DND-41 (cell line): ENCODE data around the gene PPP1R12A.

ENCODE experiments used
- ATAC-seq: fragments of 200-7000 bp; cut with Tn5 transposase; 3 replicates; pipeline ENCODE4 v1.9.1; 2021; ENCODE audit warnings: low read depth; ENCODE audit not compliant: insufficient read depth
- DNase-seq: peaks from one replicate; pipeline ENCODE4 v3.0.0-alpha.2; 2020
- H2AFZ ChIP-seq: 2 replicates; pipeline ENCODE4 v1.6.0; 2012; ENCODE audit warnings: low read depth, low read length
- H3K27ac ChIP-seq: 2 replicates; pipeline ENCODE4 v1.5.1; 2012; ENCODE audit warnings: low read length, inconsistent platforms
- H3K27me3 ChIP-seq: fragments of 200-600 bp; sonication (generic); 2 replicates; pipeline ENCODE4 v1.6.0; 2012; ENCODE audit warnings: low read length, mild to moderate bottlenecking, inconsistent platforms; ENCODE audit not compliant: insufficient read depth, poor library complexity
- H3K36me3 ChIP-seq: 2 replicates; pipeline ENCODE4 v1.5.1; 2012; ENCODE audit warnings: low read length, inconsistent platforms; ENCODE audit not compliant: insufficient read depth
- H3K4me1 ChIP-seq: 2 replicates; pipeline ENCODE4 v1.5.1; 2012; ENCODE audit warnings: mild to moderate bottlenecking, low read length; ENCODE audit not compliant: insufficient read depth
- H3K4me2 ChIP-seq: 2 replicates; pipeline ENCODE4 v1.6.0; 2012; ENCODE audit warnings: mild to moderate bottlenecking, moderate library complexity, low read length, inconsistent platforms; ENCODE audit not compliant: insufficient read depth
- H3K4me3 ChIP-seq, 2 experiments: fragments of 200-600 bp in 1 of 2; shearing (Covaris generic) in 1 of 2; 2 replicates each; pipeline ENCODE4 v1.5.1; 2012 to 2016; ENCODE audit warnings: inconsistent platforms in 2 of 2, low read length in 2 of 2, mild to moderate bottlenecking in 2 of 2, low read depth in 1 of 2, moderate library complexity in 1 of 2
- H3K79me2 ChIP-seq: 2 replicates; pipeline ENCODE4 v1.6.0; 2012; ENCODE audit warnings: low read length, inconsistent platforms; ENCODE audit not compliant: insufficient read depth
- H3K9ac ChIP-seq: 2 replicates; pipeline ENCODE4 v1.6.0; 2012; ENCODE audit warnings: low read depth, mild to moderate bottlenecking, inconsistent platforms, low read length, moderate library complexity
- H3K9me3 ChIP-seq: 2 replicates; pipeline ENCODE4 v1.5.1; 2012; ENCODE audit warnings: low read length, moderate library complexity, mild to moderate bottlenecking, inconsistent platforms; ENCODE audit not compliant: insufficient read depth, severe bottlenecking
- H4K20me1 ChIP-seq: 2 replicates; pipeline ENCODE4 v1.6.0; 2012; ENCODE audit warnings: low read length; ENCODE audit not compliant: insufficient read depth
- EZH2 ChIP-seq: IDR thresholded peaks from 3 replicates; pipeline ENCODE4 v1.6.1; 2012; ENCODE audit warnings: borderline replicate concordance, low read depth, mild to moderate bottlenecking, moderate library complexity, low read length, inconsistent platforms; ENCODE audit not compliant: severe bottlenecking
- TF ChIP-seq, protein P1 (sequence below): IDR thresholded peaks from 2 replicates; pipeline ENCODE4 v1.5.1; 2012; ENCODE audit warnings: borderline replicate concordance, low read length, moderate library complexity, mild to moderate bottlenecking; ENCODE audit not compliant: poor library complexity, severe bottlenecking; ENCODE audit errors: extremely low read depth

The PPP1R12A gene

DNA sequence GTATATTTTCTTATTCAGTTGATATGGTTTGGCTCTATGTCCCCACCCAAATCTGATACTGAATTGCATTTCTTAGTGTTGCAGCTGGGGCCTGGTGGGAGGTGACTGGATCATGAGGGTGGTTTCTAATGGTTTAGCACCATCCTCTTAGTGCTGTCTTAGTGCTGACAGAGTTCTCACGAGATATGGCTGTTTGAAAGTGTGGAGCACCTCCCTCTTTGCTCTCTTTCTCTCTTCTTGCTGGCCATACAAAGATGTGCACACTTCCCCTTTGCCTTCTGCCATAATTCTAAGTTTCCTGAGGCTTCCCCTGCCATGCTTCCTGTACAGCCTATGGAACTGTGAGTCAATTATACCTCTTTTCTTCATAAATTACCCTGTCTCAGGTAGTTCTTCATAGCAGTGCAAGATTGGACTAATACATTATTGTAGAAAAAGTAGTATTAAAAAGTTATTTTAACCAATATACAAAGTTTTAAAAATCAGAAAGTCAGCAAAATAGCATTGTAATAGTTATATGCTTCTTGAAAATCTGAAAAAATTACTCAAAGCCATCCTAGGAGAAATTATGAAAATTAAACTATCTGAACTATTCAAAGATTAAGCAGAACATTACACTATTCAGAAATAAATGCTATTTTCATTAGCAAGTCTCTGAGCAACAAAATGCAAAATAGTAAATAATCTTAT lies 84.1 kb downstream of the PPP1R12A start:
- H3K36me3 ChIP-seq = no peaks in the 10 kb centered on the region
- no peak overlapping the region for H3K9ac ChIP-seq
- no peaks in the 10 kb centered on the region for H3K27me3 ChIP-seq
- peaks cover 10% of the 10 kb centered on the region for H3K4me1 ChIP-seq
- no peak for DNase-seq
- no peaks in the 10 kb centered on the region for H3K9me3 ChIP-seq
- ATAC-seq = peak; percentile 76
- H3K27ac ChIP-seq = no peak overlapping the region
- no peak overlapping the region for H2AFZ ChIP-seq
- no peak overlapping the region for H3K4me3 ChIP-seq
- peaks cover 89% of the 10 kb centered on the region for H3K79me2 ChIP-seq
- TF ChIP-seq, protein P1, sequence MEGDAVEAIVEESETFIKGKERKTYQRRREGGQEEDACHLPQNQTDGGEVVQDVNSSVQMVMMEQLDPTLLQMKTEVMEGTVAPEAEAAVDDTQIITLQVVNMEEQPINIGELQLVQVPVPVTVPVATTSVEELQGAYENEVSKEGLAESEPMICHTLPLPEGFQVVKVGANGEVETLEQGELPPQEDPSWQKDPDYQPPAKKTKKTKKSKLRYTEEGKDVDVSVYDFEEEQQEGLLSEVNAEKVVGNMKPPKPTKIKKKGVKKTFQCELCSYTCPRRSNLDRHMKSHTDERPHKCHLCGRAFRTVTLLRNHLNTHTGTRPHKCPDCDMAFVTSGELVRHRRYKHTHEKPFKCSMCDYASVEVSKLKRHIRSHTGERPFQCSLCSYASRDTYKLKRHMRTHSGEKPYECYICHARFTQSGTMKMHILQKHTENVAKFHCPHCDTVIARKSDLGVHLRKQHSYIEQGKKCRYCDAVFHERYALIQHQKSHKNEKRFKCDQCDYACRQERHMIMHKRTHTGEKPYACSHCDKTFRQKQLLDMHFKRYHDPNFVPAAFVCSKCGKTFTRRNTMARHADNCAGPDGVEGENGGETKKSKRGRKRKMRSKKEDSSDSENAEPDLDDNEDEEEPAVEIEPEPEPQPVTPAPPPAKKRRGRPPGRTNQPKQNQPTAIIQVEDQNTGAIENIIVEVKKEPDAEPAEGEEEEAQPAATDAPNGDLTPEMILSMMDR = no peak
- no peak for TF ChIP-seq EZH2
- H4K20me1 ChIP-seq = peaks cover 6% of the 10 kb centered on the region; the same call in 1 of the 2 replicates
- H3K4me2 ChIP-seq = no peak overlapping the region

GRCh38 chr12:79848339-79848738 lies 86.6 kb downstream of the PPP1R12A start:
- Histone ChIP-seq H3K9me3 (no peaks in the 10 kb centered on the region), H3K4me3 (no peak overlapping the region), H3K36me3 (peaks cover 16% of the 10 kb centered on the region; the same call in 1 of the 2 replicates), H3K27me3 (no peaks in the 10 kb centered on the region), H3K4me2 (no peak overlapping the region), H4K20me1 (peaks cover 6% of the 10 kb centered on the region; the same call in 1 of the 2 replicates), H2AFZ (no peak overlapping the region), H3K27ac (no peak overlapping the region), H3K9ac (no peak overlapping the region), H3K79me2 (peaks cover 84% of the 10 kb centered on the region), H3K4me1 (peaks cover 10% of the 10 kb centered on the region)
- DNase-seq = no peak
- TF ChIP-seq EZH2 = no peak
- TF ChIP-seq, protein P1 = no peak
- peak; percentile 48; the same call in 2 of the 3 replicates for ATAC-seq

- no peak overlapping the region for H3K27ac ChIP-seq
- ATAC-seq (no peak), DNase-seq (no peak)
These were observed 87.5 kb downstream of the PPP1R12A start for GRCh38 chr12:79847417-79847816.

More at GRCh38 chr12:79847417-79847816, 87.5 kb downstream of the PPP1R12A start:
- Histone ChIP-seq H3K36me3 (peaks cover 23% of the 10 kb centered on the region; the same call in 1 of the 2 replicates), H3K9me3 (no peaks in the 10 kb centered on the region), H4K20me1 (peaks cover 6% of the 10 kb centered on the region; the same call in 1 of the 2 replicates), H2AFZ (no peak overlapping the region), H3K4me2 (no peak overlapping the region), H3K27me3 (no peaks in the 10 kb centered on the region), H3K4me1 (peaks cover 10% of the 10 kb centered on the region), H3K79me2 (peaks cover 80% of the 10 kb centered on the region), H3K4me3 (no peak overlapping the region), H3K9ac (no peak overlapping the region)
- TF ChIP-seq, protein P1 = no peak
- no peak for TF ChIP-seq EZH2
